ENCODE results near the gene BABAM2. TPM values are rescaled to one million over a fixed set of nuclear protein-coding genes. Genes with fewer than 3 reads are reported as not detected.

BABAM2 gene
- 7.5 and 12.5 TPM in 2 replicates for total RNA-seq

GRCh38 chr2:27890146-27890923 is at the start of gene BABAM2, which contains the start of gene RBKS:
Gene BABAM2 (plus strand): TSS chr2:27890729. CDS start chr2:27894557, 3,828 bp downstream.
Gene RBKS (minus strand): TSS chr2:27890387. CDS start chr2:27890345, 42 bp downstream.

Other genes starting within 250 kb of the BABAM2 start
- 12.6 and 17.2 TPM in 2 replicates for gene SUPT7L, start 227.1 kb upstream of the BABAM2 start, total RNA-seq
- 29.8 and 34.4 TPM in 2 replicates for gene SLC4A1AP, start 226.8 kb upstream of the BABAM2 start, total RNA-seq
- gene MRPL33, start 119.0 kb upstream of the BABAM2 start, total RNA-seq, result 120 and 149 TPM in 2 replicates
- gene RBKS, start 342 bp upstream of the BABAM2 start, total RNA-seq, result 0.97 and 1.5 TPM in 2 replicates

Data from epithelial cell of umbilical artery (primary cell).